ENCODE data around the gene PSENEN. TPM values are rescaled to one million over a fixed set of nuclear protein-coding genes. Genes with fewer than 3 reads are reported as not detected.
"Not testable (repeated sequence)": the region's sequence is repeated elsewhere in the genome, so short reads cannot be mapped to it uniquely, and the experiment has no call there.

The PSENEN gene
- polyA plus RNA-seq, 1 experiment = 65.4 TPM

DNA sequence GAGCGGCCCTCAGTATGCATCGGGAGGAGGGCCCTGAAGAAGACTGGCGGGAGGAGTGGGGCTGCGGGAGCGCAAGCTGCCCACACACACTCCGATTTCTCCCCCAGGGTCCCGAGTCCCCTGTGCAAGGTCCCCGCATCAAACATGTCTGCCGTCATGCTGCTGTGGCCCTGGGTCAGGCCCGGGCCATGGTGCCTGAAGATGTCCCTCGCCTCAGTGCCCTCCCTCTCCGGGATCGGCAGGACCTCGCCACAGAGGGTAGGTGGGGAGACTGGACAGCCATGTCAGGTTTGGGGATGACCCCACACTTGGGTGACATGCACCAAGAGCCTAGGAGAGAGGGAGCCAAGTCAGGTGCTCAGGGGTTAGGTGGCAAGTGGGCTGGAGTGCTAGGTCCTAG is 23.0 kb upstream of the PSENEN start:
- ChIA-PET CTCF (no interaction called here), POLR2A (interaction anchor here (0.6 kb wide), 1 partner anchor 26 kb away, joined by 3 read pairs; the partner anchor contains the start of gene LIN37)
- Histone ChIP-seq H3K27me3 (ENCODE audit: control insufficient read depth, insufficient read depth, low read length) (no peaks in the 10 kb centered on the region), H3K36me3 (ENCODE audit: control insufficient read depth, insufficient read depth, low read length) (peaks cover 47% of the 10 kb centered on the region), H3K4me3 (ENCODE audit: low read depth, low read length) (no peak overlapping the region)
- DNase-seq (ENCODE audit: low read depth) = no peak
- TF ChIP-seq CTCF (IDR thresholded peaks at IDR 0.05; ENCODE audit: insufficient read depth, low read depth, low read length) = no peak

GRCh38 chr19:35722897-35723296 is 22.6 kb upstream of the PSENEN start:
- no peak for DNase-seq (ENCODE audit: low read depth)
- peaks cover 51% of the 10 kb centered on the region for H3K36me3 ChIP-seq (ENCODE audit: control insufficient read depth, insufficient read depth, low read length)
- no peak for TF ChIP-seq CTCF (IDR thresholded peaks at IDR 0.05; ENCODE audit: insufficient read depth, low read depth, low read length)
- POLR2A ChIA-PET = interaction anchor here (0.6 kb wide), 1 partner anchor 25 kb away, joined by 3 read pairs; the partner anchor contains the start of gene LIN37
- no peak overlapping the region for H3K4me3 ChIP-seq (ENCODE audit: low read depth, low read length)
- CTCF ChIA-PET = interaction anchor here (0.6 kb wide), 1 partner anchor 1430 kb away, joined by 4 read pairs; no protein-coding TSS in a partner anchor
- no peaks in the 10 kb centered on the region for H3K27me3 ChIP-seq (ENCODE audit: control insufficient read depth, insufficient read depth, low read length)

GRCh38 chr19:35723671-35724070 is 21.8 kb upstream of the PSENEN start:
- H3K36me3 ChIP-seq (ENCODE audit: control insufficient read depth, insufficient read depth, low read length) = peaks cover 58% of the 10 kb centered on the region
- DNase-seq (ENCODE audit: low read depth) = no peak
- no peaks in the 10 kb centered on the region for H3K27me3 ChIP-seq (ENCODE audit: control insufficient read depth, insufficient read depth, low read length)
- ChIA-PET CTCF (interaction anchor here (0.6 kb wide), 1 partner anchor 1431 kb away, joined by 4 read pairs; no protein-coding TSS in a partner anchor), POLR2A (no interaction called here)
- no peak overlapping the region for H3K4me3 ChIP-seq (ENCODE audit: low read depth, low read length)
- no peak for TF ChIP-seq CTCF (IDR thresholded peaks at IDR 0.05; ENCODE audit: insufficient read depth, low read depth, low read length)

DNA sequence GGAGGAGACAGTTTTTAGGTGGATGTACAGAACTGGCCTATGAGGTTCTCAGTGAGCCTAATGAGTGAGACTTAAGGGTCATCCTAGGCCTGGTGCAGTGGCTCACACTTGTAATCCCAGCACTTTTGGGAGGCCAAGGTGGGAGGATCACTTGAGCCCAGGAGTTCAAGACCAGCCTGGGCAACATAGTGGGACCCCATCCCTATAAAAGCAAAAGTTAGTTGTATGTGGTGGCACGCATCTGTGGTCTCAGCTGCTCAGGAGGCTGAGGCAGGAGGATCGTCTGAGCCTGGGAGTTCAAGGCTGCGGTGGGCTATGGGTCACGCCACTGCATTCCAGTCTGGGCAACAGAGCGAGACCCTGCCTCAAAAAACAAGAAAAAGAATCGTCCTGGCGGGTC is 21.3 kb upstream of the PSENEN start:
- H3K4me3 ChIP-seq (ENCODE audit: low read depth, low read length); H3K27me3 ChIP-seq (ENCODE audit: control insufficient read depth, insufficient read depth, low read length); DNase-seq (ENCODE audit: low read depth); CTCF ChIA-PET; POLR2A ChIA-PET: not testable (repeated sequence)
- peaks cover 61% of the 10 kb centered on the region for H3K36me3 ChIP-seq (ENCODE audit: control insufficient read depth, insufficient read depth, low read length)

GRCh38 chr19:35724560-35724959 is 20.9 kb upstream of the PSENEN start:
- ChIA-PET CTCF (no interaction called here), POLR2A (no interaction called here)
- DNase-seq (ENCODE audit: low read depth) = no peak
- Histone ChIP-seq H3K4me3 (ENCODE audit: low read depth, low read length) (no peak overlapping the region), H3K27me3 (ENCODE audit: control insufficient read depth, insufficient read depth, low read length) (no peaks in the 10 kb centered on the region), H3K36me3 (ENCODE audit: control insufficient read depth, insufficient read depth, low read length) (peaks cover 62% of the 10 kb centered on the region)
- no peak for TF ChIP-seq CTCF (IDR thresholded peaks at IDR 0.05; ENCODE audit: insufficient read depth, low read depth, low read length)

GRCh38 chr19:35725216-35725861 is 20.1 kb upstream of the PSENEN start:
- DNase-seq (ENCODE audit: low read depth) = no peak
- no peak overlapping the region for H3K4me3 ChIP-seq (ENCODE audit: low read depth, low read length)
- no peak for TF ChIP-seq CTCF (IDR thresholded peaks at IDR 0.05; ENCODE audit: insufficient read depth, low read depth, low read length)
- POLR2A ChIA-PET = no interaction called here
- H3K27me3 ChIP-seq (ENCODE audit: control insufficient read depth, insufficient read depth, low read length) = no peaks in the 10 kb centered on the region
- CTCF ChIA-PET = no interaction called here
- peaks cover 68% of the 10 kb centered on the region for H3K36me3 ChIP-seq (ENCODE audit: control insufficient read depth, insufficient read depth, low read length)

Data from BJ (cell line).